H1 (cell line): Measurements from ENCODE around the gene BPI. TPM values are rescaled to one million over a fixed set of nuclear protein-coding genes. Genes with fewer than 3 reads are reported as not detected.

Experiments
- CTCF ChIA-PET: fragments of 300-600 bp; sonication (Branson Sonifier 250); formaldehyde crosslinking; loops from one replicate; lab custom pipeline; 2021; ENCODE audit not compliant: partially characterized antibody; lab: Charles Lee
- POLR2A ChIA-PET: fragments of 300-600 bp; sonication (Branson Sonifier 250); formaldehyde crosslinking; loops from one replicate; lab custom pipeline; 2021; ENCODE audit warnings: inconsistent platforms; ENCODE audit not compliant: partially characterized antibody; lab: Charles Lee
- DNase-seq, 2 experiments: peaks; one replicate each; pipeline versions ENCODE4 v3.0.0 to v3.0.0-alpha.2; 2010 to 2022; ENCODE audit warnings: low spot score in 2 of 2, low read depth in 1 of 2, mixed read lengths in 1 of 2
- FAIRE-seq: peaks from 2 replicates; lab custom pipeline; 2011; peaks lifted over from hg19 to GRCh38; lab: Jason Lieb, UNC
- H2AFZ ChIP-seq: 2 replicates; pipeline ENCODE4 v1.8.1; 2012; ENCODE audit warnings: low read length, inconsistent platforms
- H2AK5ac ChIP-seq: 2 replicates; pipeline ENCODE4 v1.6.1; 2013; ENCODE audit warnings: low read depth, low read length
- H2BK120ac ChIP-seq: replicated peaks from 2 replicates; pipeline ENCODE3; 2013; ENCODE audit warnings: low read depth, low read length, inconsistent platforms
- H2BK12ac ChIP-seq: 2 replicates; pipeline ENCODE4 v1.6.1; 2013; ENCODE audit warnings: low read depth, low read length
- H2BK15ac ChIP-seq: 2 replicates; pipeline ENCODE4 v1.6.1; 2013; ENCODE audit warnings: low read length
- H2BK20ac ChIP-seq: 2 replicates; pipeline ENCODE4 v1.6.1; 2013; ENCODE audit warnings: low read length
- H2BK5ac ChIP-seq: 2 replicates; pipeline ENCODE4 v1.6.1; 2013; ENCODE audit warnings: low read depth, low read length
- H3K14ac ChIP-seq: 2 replicates; pipeline ENCODE4 v1.6.1; 2013; ENCODE audit warnings: inconsistent platforms; ENCODE audit not compliant: insufficient read length
- H3K18ac ChIP-seq: 2 replicates; pipeline ENCODE4 v1.6.1; 2013; ENCODE audit warnings: low read length; ENCODE audit errors: extremely low read depth
- H3K23ac ChIP-seq: 2 replicates; pipeline ENCODE4 v1.6.1; 2013; ENCODE audit warnings: inconsistent platforms; ENCODE audit not compliant: insufficient read length
- H3K23me2 ChIP-seq: 2 replicates; pipeline ENCODE4 v1.6.1; 2013; ENCODE audit warnings: low read depth, low read length
- H3K27ac ChIP-seq: 2 replicates; pipeline ENCODE4 v1.6.1; 2011; ENCODE audit warnings: low read depth, low read length, inconsistent platforms
- H3K27me3 ChIP-seq, 4 experiments: replicated peaks in 1 of 4; 1 replicate in 1 of 4; 2 replicates in 3 of 4; pipeline versions ENCODE4 v1.6.1 to v1.8.1; 2011 to 2013; ENCODE audit warnings: low read length in 3 of 4, mild to moderate bottlenecking in 3 of 4, inconsistent platforms in 2 of 4, mixed read lengths in 2 of 4, moderate library complexity in 1 of 4; ENCODE audit not compliant: control insufficient read depth in 3 of 4, insufficient read depth in 3 of 4; ENCODE audit errors: extremely low read depth in 1 of 4
- H3K36me3 ChIP-seq, 4 experiments: 2 replicates each; pipeline versions ENCODE4 v1.6.1 to v1.8.1; 2011 to 2013; ENCODE audit warnings: mild to moderate bottlenecking in 4 of 4, low read length in 3 of 4, moderate library complexity in 2 of 4, control low read depth in 1 of 4, inconsistent platforms in 1 of 4; ENCODE audit not compliant: insufficient read depth in 4 of 4, control insufficient read depth in 2 of 4
- H3K4ac ChIP-seq: replicated peaks from 2 replicates; pipeline ENCODE3; 2013; ENCODE audit warnings: low read length, low read depth, mixed read lengths, inconsistent platforms; ENCODE audit not compliant: insufficient read length
- H3K4me1 ChIP-seq, 4 experiments: replicated peaks in 1 of 4; 1 replicate in 1 of 4; 2 replicates in 3 of 4; pipeline versions ENCODE4 v1.6.1 to v1.8.1; 2011 to 2013; ENCODE audit warnings: low read length in 3 of 4, inconsistent platforms in 2 of 4, mixed read lengths in 1 of 4; ENCODE audit not compliant: insufficient read depth in 4 of 4, control insufficient read depth in 3 of 4
- H3K4me2 ChIP-seq, 2 experiments: 2 replicates each; pipeline versions ENCODE4 v1.6.1 to v1.8.1; 2011 to 2013; ENCODE audit warnings: low read depth in 2 of 2, low read length in 2 of 2, control low read depth in 1 of 2, inconsistent platforms in 1 of 2, mild to moderate bottlenecking in 1 of 2; ENCODE audit not compliant: insufficient read depth in 1 of 2
- H3K4me3 ChIP-seq, 4 experiments: fragments of 200-600, 300-600 bp in 1 of 4; sonication (generic), shearing (Covaris generic), sonication (Bioruptor Twin) in 1 of 4; 2 replicates each; pipeline versions ENCODE4 v1.5.1 to v1.8.1; 2011 to 2016; ENCODE audit warnings: low read length in 4 of 4, low read depth in 3 of 4, control low read depth in 2 of 4, inconsistent platforms in 2 of 4, mild to moderate bottlenecking in 2 of 4, mixed read lengths in 1 of 4, moderate library complexity in 1 of 4; ENCODE audit not compliant: insufficient read depth in 2 of 4; ENCODE audit errors: extremely low read depth in 1 of 4
- H3K56ac ChIP-seq: replicated peaks from 2 replicates; pipeline ENCODE3; 2013; ENCODE audit warnings: low read depth, mild to moderate bottlenecking, mixed read lengths, low read length, inconsistent platforms; ENCODE audit not compliant: insufficient read length
- H3K79me1 ChIP-seq: 2 replicates; pipeline ENCODE4 v1.6.1; 2013; ENCODE audit warnings: low read depth, low read length, control low read depth
- H3K79me2 ChIP-seq, 2 experiments: 2 replicates each; pipeline versions ENCODE4 v1.6.1 to v1.8.1; 2012 to 2013; ENCODE audit warnings: low read length in 2 of 2, mild to moderate bottlenecking in 2 of 2, inconsistent platforms in 1 of 2; ENCODE audit not compliant: insufficient read depth in 2 of 2, control insufficient read depth in 1 of 2
- H3K9ac ChIP-seq, 4 experiments: replicated peaks in 1 of 4; 1 replicate in 1 of 4; 2 replicates in 3 of 4; pipeline versions ENCODE4 v1.6.1 to v1.8.1; 2011 to 2013; ENCODE audit warnings: low read depth in 3 of 4, low read length in 3 of 4, control low read depth in 2 of 4, mild to moderate bottlenecking in 2 of 4, moderate library complexity in 2 of 4, inconsistent platforms in 1 of 4; ENCODE audit errors: extremely low read depth in 1 of 4
- H3K9me3 ChIP-seq, 2 experiments: 2 replicates each; pipeline versions ENCODE4 v1.6.1 to v1.8.1; 2012 to 2013; ENCODE audit warnings: mild to moderate bottlenecking in 2 of 2, moderate library complexity in 2 of 2, control low read depth in 1 of 2, inconsistent platforms in 1 of 2, low read depth in 1 of 2, low read length in 1 of 2, mixed read lengths in 1 of 2; ENCODE audit not compliant: insufficient read depth in 2 of 2
- H4K20me1 ChIP-seq, 2 experiments: replicated peaks in 1 of 2; 2 replicates each; pipeline versions ENCODE3 to v1.8.1; 2011 to 2013; ENCODE audit warnings: inconsistent platforms in 2 of 2, low read length in 2 of 2, mild to moderate bottlenecking in 1 of 2; ENCODE audit not compliant: insufficient read depth in 2 of 2, control insufficient read depth in 1 of 2
- H4K5ac ChIP-seq: 2 replicates; pipeline ENCODE4 v1.6.1; 2013; ENCODE audit warnings: low read length, low read depth, mixed read lengths, inconsistent platforms; ENCODE audit not compliant: insufficient read length
- H4K8ac ChIP-seq: 2 replicates; pipeline ENCODE4 v1.8.0; 2013; ENCODE audit warnings: mild to moderate bottlenecking, moderate library complexity, low read length, inconsistent platforms; ENCODE audit not compliant: insufficient read depth; ENCODE audit errors: extremely low read depth
- H4K91ac ChIP-seq: replicated peaks from 2 replicates; pipeline ENCODE3; 2013; ENCODE audit warnings: low read length, mixed read lengths, inconsistent platforms; ENCODE audit not compliant: insufficient read length
- BCL11A ChIP-seq, 2 experiments: IDR thresholded peaks; one replicate each; pipeline ENCODE4 v1.6.1; 2011; ENCODE audit warnings: low read depth in 2 of 2, low read length in 2 of 2, mild to moderate bottlenecking in 2 of 2
- CEBPB ChIP-seq: IDR thresholded peaks from 2 replicates; pipeline ENCODE4 v1.6.1; 2012; ENCODE audit warnings: low read depth, low read length
- CREB1 ChIP-seq: IDR thresholded peaks from 2 replicates; pipeline ENCODE4 v1.6.1; 2012; ENCODE audit warnings: inconsistent platforms
- JUN ChIP-seq: IDR thresholded peaks from 2 replicates; pipeline ENCODE4 v1.6.1; 2011; ENCODE audit warnings: low read depth, mild to moderate bottlenecking, improper control_type of control experiment, low read length
- KDM1A ChIP-seq: fragments of 200-600, 300-600 bp; sonication (generic); IDR thresholded peaks from 2 replicates; pipeline ENCODE4 v1.7.1; 2016; ENCODE audit warnings: mild to moderate bottlenecking, low read length, borderline replicate concordance
- KDM5A ChIP-seq: fragments of 200-600 bp; IDR thresholded peaks from 2 replicates; pipeline ENCODE4 v1.7.1; 2012; ENCODE audit warnings: mild to moderate bottlenecking, low read length, inconsistent platforms, mixed read lengths
- POLR2A ChIP-seq, 2 experiments: IDR thresholded peaks; 1 replicate in 1 of 2; 2 replicates in 1 of 2; pipeline ENCODE4 v1.6.1; 2011; ENCODE audit warnings: low read depth in 2 of 2, low read length in 2 of 2, mild to moderate bottlenecking in 2 of 2; ENCODE audit errors: control extremely low read depth in 1 of 2
- POU5F1 ChIP-seq: IDR thresholded peaks from 2 replicates; pipeline ENCODE4 v1.6.1; 2011; ENCODE audit warnings: low read depth, mild to moderate bottlenecking, low read length, moderate library complexity
- RAD21 ChIP-seq, 2 experiments: IDR thresholded peaks in 1 of 2; conservative IDR thresholded peaks in 1 of 2; 2 replicates each; pipeline ENCODE4 v1.6.1; 2011; ENCODE audit warnings: low read depth in 2 of 2, low read length in 2 of 2, improper control_type of control experiment in 1 of 2, inconsistent platforms in 1 of 2, mild to moderate bottlenecking in 1 of 2, moderate library complexity in 1 of 2
- RBBP5 ChIP-seq: IDR thresholded peaks from 2 replicates; pipeline ENCODE4 v1.7.1; 2012; ENCODE audit warnings: low read depth, mild to moderate bottlenecking, inconsistent platforms, low read length, moderate library complexity, borderline replicate concordance
- SAP30 ChIP-seq: fragments of 300-600 bp; sonication (generic); IDR thresholded peaks from 2 replicates; pipeline ENCODE4 v1.7.1; 2012; ENCODE audit warnings: low read length, moderate library complexity, mild to moderate bottlenecking, inconsistent platforms; ENCODE audit not compliant: insufficient read depth, insufficient replicate concordance
- SIRT6 ChIP-seq: IDR thresholded peaks from one replicate; pipeline ENCODE4 v1.7.1; 2012; ENCODE audit warnings: low read length, inconsistent platforms
- SP1 ChIP-seq: IDR thresholded peaks from 2 replicates; pipeline ENCODE4 v1.6.1; 2011; ENCODE audit warnings: low read depth, low read length
- WGBS, 2 experiments: shearing (Covaris generic) in 1 of 2; methylation state at CpG; one replicate each; pipeline versions ENCODE4 v1.1.6 to v1.1.7; 2013 to 2015; ENCODE audit warnings: low lambda C conversion rate in 2 of 2, mixed read lengths in 2 of 2, inconsistent platforms in 1 of 2, low coverage in 1 of 2, missing lambda C conversion rate in 1 of 2; ENCODE audit not compliant: insufficient replicate concordance in 2 of 2, insufficient coverage in 1 of 2, insufficient read length in 1 of 2; ENCODE audit errors: extremely low coverage in 1 of 2, missing lambda C conversion rate in 1 of 2; 5-methylcytosine and 5-hydroxymethylcytosine counted together
- polyA plus RNA-seq, 7 experiments: library from polyadenylated mRNA; depleted of rRNA in 3 of 7; stranded (reverse) in 5 of 7; unstranded in 2 of 7; fragments of >200 nt in 5 of 7; fragments of 200-250 nt in 2 of 7; gene quantifications; 1 replicate in 5 of 7; 2 replicates in 1 of 7; 4 replicates in 1 of 7; pipeline versions ENCODE4 v1.2.1 to v1.2.3, GENCODE V29; 2011 to 2013; ENCODE audit warnings: missing spikeins in 2 of 7, mixed read lengths in 2 of 7
- total RNA-seq: library from RNA; stranded (reverse); fragmentation: NEBNext Ultra II Directional; extraction: Animal tissue kit (Norgen Biotek cat#: 25700); gene quantifications from 2 replicates; pipeline ENCODE4 v1.2.1, GENCODE V29; 2021

The BPI gene
- total and polyA plus RNA-seq, 2 of the 8 experiments (the other 6 are each of a cell fraction or from before 2014, with no cell fraction given), result not detected

DNA sequence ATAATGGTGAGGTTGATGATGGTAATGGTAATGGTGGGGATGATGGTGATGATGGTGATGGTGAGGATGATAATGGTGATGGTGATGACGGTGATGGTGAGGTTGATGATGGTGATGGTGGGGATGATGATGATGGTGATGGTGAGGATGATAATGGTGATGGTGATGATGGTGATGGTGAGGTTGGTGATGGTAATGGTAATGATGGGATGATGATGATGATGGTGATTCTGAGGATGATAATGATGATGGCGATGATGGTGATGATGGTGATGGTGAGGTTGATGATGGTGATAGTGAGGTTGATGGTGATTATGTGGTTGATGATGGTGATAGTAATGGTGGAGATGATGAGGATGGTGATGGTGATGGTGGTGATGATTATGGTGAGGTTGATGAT lies 9.7 kb downstream of the BPI start:
- FAIRE-seq, result no peak

More for the DNA sequence above, 9.7 kb downstream of the BPI start:
- no peak overlapping the region for H2BK20ac ChIP-seq
- H3K18ac ChIP-seq, result no peak overlapping the region
- no peaks in the 10 kb centered on the region; a peak in 2 of 4 replicates for H3K9me3 ChIP-seq
- H3K56ac ChIP-seq, result peak overlapping the region; percentile 42
- H3K23me2 ChIP-seq, result peaks cover 15% of the 10 kb centered on the region; the same call in 1 of the 2 replicates
- H3K79me1 ChIP-seq, result no peaks in the 10 kb centered on the region
- no peak overlapping the region for H2BK12ac ChIP-seq
- 85 to 100% methylated on average over 2 of the region's 2 CpGs for WGBS, 2 experiments
- H3K14ac ChIP-seq, result no peak overlapping the region
- no peak overlapping the region for H3K23ac ChIP-seq
- no peak overlapping the region for H3K4ac ChIP-seq
- POLR2A ChIA-PET, result no interaction called here
- H3K4me2 ChIP-seq, result no peak overlapping the region
- no peaks in the 10 kb centered on the region for H3K79me2 ChIP-seq
- H3K27me3 ChIP-seq, result no peaks in the 10 kb centered on the region
- TF ChIP-seq RBBP5 (no peak), RAD21 (IDR thresholded peaks at IDR 0.05 in 1 of 2, conservative IDR thresholded peaks at IDR 0.05 in 1 of 2; ENCODE audit: low read depth in 2 of 2, low read length in 2 of 2) (no peak), POLR2A (IDR thresholded peaks at IDR 0.05; ENCODE audit: control extremely low read depth in 1 of 2, low read depth in 2 of 2, low read length in 2 of 2) (no peak), CEBPB (no peak), SP1 (no peak), KDM1A (no peak), POU5F1 (no peak), KDM5A (no peak), SAP30 (no peak), SIRT6 (no peak), CREB1 (no peak), BCL11A (IDR thresholded peaks at IDR 0.05; ENCODE audit: low read depth in 2 of 2, low read length in 2 of 2) (no peak), JUN (no peak)
- TF ChIP-seq, all 59 proteins: peak for 0
- no peak overlapping the region for H4K8ac ChIP-seq
- peaks cover 0 to 4% of the 10 kb centered on the region in 2 experiments for H4K20me1 ChIP-seq
- H2AFZ ChIP-seq, result no peak overlapping the region
- H4K91ac ChIP-seq, result no peak overlapping the region
- no peak overlapping the region for H2BK15ac ChIP-seq
- no peak overlapping the region for H4K5ac ChIP-seq
- no peak overlapping the region for H3K27ac ChIP-seq
- 0 out of 7 replicates have a peak overlapping the region, but pooled peaks of 1 of the 4 experiments have one; percentile 11 for H3K9ac ChIP-seq
- no peaks in the 10 kb centered on the region for H3K36me3 ChIP-seq
- no peak for DNase-seq
- H2BK5ac ChIP-seq, result no peak overlapping the region
- H3K4me3 ChIP-seq, result no peak overlapping the region
- H2AK5ac ChIP-seq, result no peak overlapping the region; the same call in 1 of the 2 replicates
- no peaks in the 10 kb centered on the region for H3K4me1 ChIP-seq
- no peak overlapping the region for H2BK120ac ChIP-seq
- CTCF ChIA-PET, result interaction anchor here (1.4 kb wide), 1 partner anchor 9 kb away, joined by 3 read pairs; no protein-coding TSS in a partner anchor
